A204.1 (cell line): Measurements from ENCODE around the gene SEMA3E.
"Not testable (repeated sequence)": the region's sequence is repeated elsewhere in the genome, so short reads cannot be mapped to it uniquely, and the experiment has no call there.

Source experiments
- FAIRE-seq: peaks from 2 replicates; lab custom pipeline; 2012; peaks lifted over from hg19 to GRCh38; lab: Jason Lieb, UNC

Gene SEMA3E

GRCh38 chr7:83451501-83452045 is 197.4 kb downstream of the SEMA3E start:
- FAIRE-seq = no peak

- no peak for FAIRE-seq
Measured at GRCh38 chr7:83449781-83450180, 199.2 kb downstream of the SEMA3E start.

GRCh38 chr7:83447681-83448080 is 201.3 kb downstream of the SEMA3E start:
- FAIRE-seq = no peak

- FAIRE-seq = no peak
Measured at GRCh38 chr7:83446102-83446669, 202.8 kb downstream of the SEMA3E start.

GRCh38 chr7:83442911-83443310 is 206.0 kb downstream of the SEMA3E start:
- no peak for FAIRE-seq

- FAIRE-seq = no peak
Measured at GRCh38 chr7:83439026-83439425, 209.9 kb downstream of the SEMA3E start.

- not testable (repeated sequence) for FAIRE-seq
Measured at GRCh38 chr7:83430289-83430688, 218.7 kb downstream of the SEMA3E start.

- FAIRE-seq = no peak
Measured at GRCh38 chr7:83429493-83429892, 219.4 kb downstream of the SEMA3E start.

- FAIRE-seq = no peak
Measured at GRCh38 chr7:83427884-83428283, 221.1 kb downstream of the SEMA3E start.

GRCh38 chr7:83426325-83426724 is 222.6 kb downstream of the SEMA3E start:
- no peak for FAIRE-seq

GRCh38 chr7:83419013-83419412 is 229.9 kb downstream of the SEMA3E start:
- FAIRE-seq = no peak

GRCh38 chr7:83415840-83416239 is 233.1 kb downstream of the SEMA3E start:
- no peak for FAIRE-seq

- no peak for FAIRE-seq
Measured at GRCh38 chr7:83414947-83415346, 234.0 kb downstream of the SEMA3E start.

GRCh38 chr7:83413831-83414230 is 235.1 kb downstream of the SEMA3E start:
- no peak for FAIRE-seq

GRCh38 chr7:83413424-83413823 is 235.5 kb downstream of the SEMA3E start:
- FAIRE-seq = no peak

GRCh38 chr7:83410989-83411591 is 237.8 kb downstream of the SEMA3E start:
- peak; percentile 98 for FAIRE-seq

GRCh38 chr7:83394776-83395175 is 254.2 kb downstream of the SEMA3E start:
- FAIRE-seq = no peak

GRCh38 chr7:83388436-83388835 is 260.5 kb downstream of the SEMA3E start:
- FAIRE-seq = no peak

- peak; percentile 87 for FAIRE-seq
Measured at GRCh38 chr7:83366629-83367028, 282.3 kb downstream of the SEMA3E start.

GRCh38 chr7:83365746-83366145 is 283.2 kb downstream of the SEMA3E start:
- peak; percentile 53 for FAIRE-seq

GRCh38 chr7:83362871-83363550 is 285.9 kb downstream of the SEMA3E start:
- FAIRE-seq = no peak

- no peak for FAIRE-seq
Measured at GRCh38 chr7:83359108-83359507, 289.8 kb downstream of the SEMA3E start.

- FAIRE-seq = no peak
Measured at GRCh38 chr7:83355143-83355542, 293.8 kb downstream of the SEMA3E start.
